Stimulated activated CD4-positive, alpha-beta T cell treated with anti-CD3 and anti-CD28 coated beads, Interleukin-4, amount 100 ng/mL, for 1 hour (primary cell): Measurements from ENCODE around the gene LCN1.

Source experiments
- DNase-seq: peaks from one replicate; pipeline ENCODE4 v3.0.0-alpha.2; 2020

LCN1 gene

DNA sequence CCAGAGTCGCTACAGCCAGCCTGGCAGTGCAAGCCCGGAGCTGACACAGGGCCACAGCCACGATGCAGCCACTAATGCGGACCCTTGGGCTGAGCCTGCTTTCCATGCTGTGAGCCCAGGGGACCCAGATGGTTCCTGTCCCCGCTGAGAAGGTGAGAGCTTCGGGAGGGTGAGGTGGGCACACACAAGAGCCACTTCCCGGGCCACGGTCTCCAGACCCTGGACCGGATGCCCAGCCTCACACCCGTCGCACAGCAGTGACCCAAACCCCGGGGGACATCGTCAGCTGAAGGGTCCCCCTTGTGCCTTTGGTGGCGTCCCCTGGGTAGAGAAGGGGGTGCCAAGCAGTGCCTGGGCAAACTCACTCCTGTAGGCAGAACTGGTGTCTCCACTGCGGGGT lies 53.7 kb downstream of the LCN1 start:
- DNase-seq: no peak
